ENCODE measurements around the gene FBXO3. TPM values are rescaled to one million over a fixed set of nuclear protein-coding genes. Genes with fewer than 3 reads are reported as not detected.
A peak's percentile ranks its signal among the peaks of the same experiment; 100 is the strongest.

Gene FBXO3
- total and polyA plus RNA-seq, 2 of the 13 experiments (the other 11 are each of a cell fraction or from before 2014, with no cell fraction given) = 20.4 to 27.6 TPM

DNA sequence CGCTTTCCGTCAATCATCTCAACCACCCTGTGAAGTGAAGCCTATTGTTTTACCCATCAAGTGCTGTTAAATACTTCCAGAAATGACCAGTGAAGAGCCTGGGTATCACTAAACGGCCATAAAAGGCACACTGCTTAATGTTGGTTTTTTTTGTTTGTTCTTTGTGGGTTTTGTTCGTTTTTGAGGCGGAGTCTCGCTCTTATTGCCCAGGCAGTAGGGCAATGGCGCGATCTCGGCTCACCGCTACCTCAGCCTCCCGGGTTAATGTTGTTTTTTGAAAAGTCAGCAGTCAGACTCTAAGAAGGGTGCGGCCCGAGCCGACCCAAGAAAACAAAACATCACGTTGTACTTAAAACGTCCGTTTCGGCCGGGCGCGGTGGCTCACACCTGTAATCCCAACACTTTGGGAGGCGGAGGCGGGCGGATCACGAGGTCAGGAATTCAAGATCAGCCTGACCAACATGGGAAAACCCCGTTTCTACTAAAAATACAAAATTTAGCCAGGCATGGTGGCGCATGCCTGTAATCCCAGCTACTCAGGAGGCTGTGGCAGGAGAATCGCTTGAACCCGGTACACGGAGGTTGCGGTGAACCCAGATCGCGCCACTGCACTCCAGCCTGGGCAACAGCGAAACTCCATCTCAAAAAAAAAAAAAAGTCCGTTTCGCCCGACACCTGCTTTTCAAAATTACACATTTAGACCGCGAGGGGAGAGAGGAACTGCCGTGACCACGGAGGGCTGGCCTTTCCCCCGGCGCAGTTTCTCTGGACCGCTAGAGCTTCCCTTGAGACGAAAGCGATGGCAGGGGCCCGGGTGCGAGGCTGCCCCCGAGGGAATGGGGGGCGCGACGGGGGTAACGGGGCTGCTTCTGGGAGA lies 38.8 kb downstream of the FBXO3 start (continued):
- 0 out of 2 replicates have a peak, but pooled peaks have one; percentile 22 for TF ChIP-seq ZFYVE20 (CRISPR knock-in tag; IDR thresholded peaks at IDR 0.05; ENCODE audit: borderline replicate concordance, low read depth)
- TF ChIP-seq EZH2 (conservative IDR thresholded peaks at IDR 0.05; ENCODE audit: low read depth, low read length) = no peak
- 0 out of 2 replicates have a peak, but pooled peaks have one; percentile 7 for TF ChIP-seq ARNTL (CRISPR knock-in tag; IDR thresholded peaks at IDR 0.05)
- no peak for TF ChIP-seq NONO (IDR thresholded peaks at IDR 0.05)
- peak; percentile 37; the same call in 1 of the 2 replicates for TF ChIP-seq NONO (CRISPR knock-in tag; conservative IDR thresholded peaks at IDR 0.05)
- TF ChIP-seq KAT7 (CRISPR knock-in tag; IDR thresholded peaks at IDR 0.05; ENCODE audit: borderline replicate concordance) = 0 out of 2 replicates have a peak, but pooled peaks have one; percentile 7

DNA sequence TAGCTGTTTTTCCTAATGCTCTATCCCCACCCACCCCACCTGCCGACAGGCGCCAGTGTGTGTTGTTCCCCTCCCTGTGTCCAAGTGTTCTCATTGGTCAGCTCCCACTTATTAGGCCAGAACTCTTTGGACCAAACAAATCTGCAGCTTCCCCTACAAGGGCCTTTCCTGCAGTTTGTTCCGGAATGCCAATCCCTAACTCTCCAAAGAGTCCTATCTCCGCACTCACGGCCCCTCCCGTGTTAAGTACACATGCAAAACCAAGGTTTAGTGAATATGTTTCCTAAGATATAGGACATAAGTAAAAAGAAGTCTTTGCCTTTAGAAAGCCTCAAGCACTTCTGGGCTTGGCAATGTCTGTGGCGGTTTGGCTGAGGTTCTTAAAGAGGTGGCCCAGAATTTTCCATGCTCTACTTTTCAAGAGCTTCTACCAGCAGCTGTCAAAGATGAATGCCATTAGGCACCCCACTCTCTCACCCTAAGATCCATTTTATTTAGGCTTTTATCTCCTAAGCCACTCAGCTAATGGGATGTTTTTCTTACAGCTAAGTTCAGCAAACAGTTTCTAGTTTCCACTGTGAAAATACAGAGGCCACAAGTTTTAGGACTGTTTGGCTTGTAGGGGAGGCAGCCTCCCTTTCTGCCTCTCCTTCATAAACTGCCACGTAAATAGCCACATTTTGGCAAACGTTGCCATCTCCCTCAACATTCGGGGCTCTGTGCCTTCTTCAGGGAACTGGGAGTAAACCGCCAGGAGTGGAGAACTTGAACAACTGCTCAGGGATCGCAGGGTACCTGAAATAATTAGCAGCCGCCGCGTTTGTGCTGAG lies 39.7 kb downstream of the FBXO3 start:
- Histone ChIP-seq H3K36me3 (replicated peaks in 1 of 2; ENCODE audit: control insufficient read depth in 1 of 2, insufficient read depth in 2 of 2, low read length in 2 of 2) (no peaks in the 10 kb centered on the region; a peak in 2 of 5 replicates), H3K79me2 (ENCODE audit: insufficient read depth, low read length) (peaks cover 49% of the 10 kb centered on the region), H3K4me1 (ENCODE audit: insufficient read depth, low read length) (peaks cover 57% of the 10 kb centered on the region), H3K4me2 (ENCODE audit: low read depth, low read length) (peak overlapping the region; percentile 99), H3K9ac (ENCODE audit: insufficient read depth, low read depth, low read length) (peak overlapping the region; percentile 88), H3K4me3 (replicated peaks in 1 of 3; ENCODE audit: insufficient read depth in 1 of 3, low read depth in 2 of 3, low read length in 3 of 3) (peak overlapping the region; percentile 80 to 93 (median 92)), H3K27me3 (ENCODE audit: control insufficient read depth in 1 of 2, insufficient read depth in 2 of 2, low read length in 2 of 2) (no peaks in the 10 kb centered on the region; a peak in 1 of 5 replicates), H4K20me1 (ENCODE audit: insufficient read depth, low read length) (0 out of 2 replicates have a peak, but pooled peaks cover 8% of the 10 kb centered on the region), H3K9me3 (ENCODE audit: low read length) (no peaks in the 10 kb centered on the region), H2AFZ (ENCODE audit: low read length) (no peak overlapping the region), H3K27ac (ENCODE audit: extremely low read length, insufficient read depth, low read length) (peak overlapping the region; percentile 84)
- FAIRE-seq = no peak
- ChIA-PET CTCF (ENCODE audit: low intra/inter-chr PET ratio, low total read pairs) (no interaction called here), POLR2A (interaction anchor here (1.1 to 1.4 kb wide), 2 partner anchors 10 to 35 kb away, joined by 3 to 4 read pairs; no protein-coding TSS in a partner anchor)
- BruUV-seq (replicated peaks) = TSS peak; percentile 62
- no peak for ATAC-seq
- no peak for TF ChIP-seq MLLT10 (CRISPR knock-in tag; IDR thresholded peaks at IDR 0.05)
- TF ChIP-seq, protein P1, sequence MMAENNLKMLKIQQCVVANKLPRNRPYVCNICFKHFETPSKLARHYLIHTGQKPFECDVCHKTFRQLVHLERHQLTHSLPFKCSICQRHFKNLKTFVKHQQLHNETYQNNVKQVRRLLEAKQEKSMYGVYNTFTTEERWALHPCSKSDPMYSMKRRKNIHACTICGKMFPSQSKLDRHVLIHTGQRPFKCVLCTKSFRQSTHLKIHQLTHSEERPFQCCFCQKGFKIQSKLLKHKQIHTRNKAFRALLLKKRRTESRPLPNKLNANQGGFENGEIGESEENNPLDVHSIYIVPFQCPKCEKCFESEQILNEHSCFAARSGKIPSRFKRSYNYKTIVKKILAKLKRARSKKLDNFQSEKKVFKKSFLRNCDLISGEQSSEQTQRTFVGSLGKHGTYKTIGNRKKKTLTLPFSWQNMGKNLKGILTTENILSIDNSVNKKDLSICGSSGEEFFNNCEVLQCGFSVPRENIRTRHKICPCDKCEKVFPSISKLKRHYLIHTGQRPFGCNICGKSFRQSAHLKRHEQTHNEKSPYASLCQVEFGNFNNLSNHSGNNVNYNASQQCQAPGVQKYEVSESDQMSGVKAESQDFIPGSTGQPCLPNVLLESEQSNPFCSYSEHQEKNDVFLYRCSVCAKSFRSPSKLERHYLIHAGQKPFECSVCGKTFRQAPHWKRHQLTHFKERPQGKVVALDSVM (CRISPR knock-in tag; IDR thresholded peaks at IDR 0.05) = peak; percentile 37
- TF ChIP-seq, protein P2, sequence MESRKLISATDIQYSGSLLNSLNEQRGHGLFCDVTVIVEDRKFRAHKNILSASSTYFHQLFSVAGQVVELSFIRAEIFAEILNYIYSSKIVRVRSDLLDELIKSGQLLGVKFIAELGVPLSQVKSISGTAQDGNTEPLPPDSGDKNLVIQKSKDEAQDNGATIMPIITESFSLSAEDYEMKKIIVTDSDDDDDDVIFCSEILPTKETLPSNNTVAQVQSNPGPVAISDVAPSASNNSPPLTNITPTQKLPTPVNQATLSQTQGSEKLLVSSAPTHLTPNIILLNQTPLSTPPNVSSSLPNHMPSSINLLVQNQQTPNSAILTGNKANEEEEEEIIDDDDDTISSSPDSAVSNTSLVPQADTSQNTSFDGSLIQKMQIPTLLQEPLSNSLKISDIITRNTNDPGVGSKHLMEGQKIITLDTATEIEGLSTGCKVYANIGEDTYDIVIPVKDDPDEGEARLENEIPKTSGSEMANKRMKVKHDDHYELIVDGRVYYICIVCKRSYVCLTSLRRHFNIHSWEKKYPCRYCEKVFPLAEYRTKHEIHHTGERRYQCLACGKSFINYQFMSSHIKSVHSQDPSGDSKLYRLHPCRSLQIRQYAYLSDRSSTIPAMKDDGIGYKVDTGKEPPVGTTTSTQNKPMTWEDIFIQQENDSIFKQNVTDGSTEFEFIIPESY (CRISPR knock-in tag; IDR thresholded peaks at IDR 0.05) = 0 out of 2 replicates have a peak, but pooled peaks have one; percentile 34
- TF ChIP-seq ZNF20 (CRISPR knock-in tag; IDR thresholded peaks at IDR 0.05) = 0 out of 2 replicates have a peak, but pooled peaks have one; percentile 1
- TF ChIP-seq ZNF501 (CRISPR knock-in tag; IDR thresholded peaks at IDR 0.05) = 0 out of 2 replicates have a peak, but pooled peaks have one; percentile 10
- intact Hi-C loops (cut with micrococcal nuclease; ENCODE audit: unreplicated experiment) (loop anchor here (1.0 to 5.0 kb wide), 2 partner anchors 38 to 42 kb away; partner anchors contain the start of gene FBXO3), in situ Hi-C loops (cut with HindIII; ENCODE audit: extremely low pct_ligation_motif_present, low pct_unique_long_range_greater_than_20kb) (no loop called here)
- no peak for DNase-seq (ENCODE audit: low spot score)
- WGBS (ENCODE audit: low lambda C conversion rate) = 52% methylated on average over 15 of the region's 15 CpGs

Data from HepG2 (cell line).